ENCODE data around the gene ARHGEF11. TPM values are rescaled to one million over a fixed set of nuclear protein-coding genes. Genes with fewer than 3 reads are reported as not detected.

Gene ARHGEF11
- total and polyA plus RNA-seq, 2 donors (not counting 1 experiment from before 2014, with no cell fraction given) = 1.0 to 4.6 TPM

DNA sequence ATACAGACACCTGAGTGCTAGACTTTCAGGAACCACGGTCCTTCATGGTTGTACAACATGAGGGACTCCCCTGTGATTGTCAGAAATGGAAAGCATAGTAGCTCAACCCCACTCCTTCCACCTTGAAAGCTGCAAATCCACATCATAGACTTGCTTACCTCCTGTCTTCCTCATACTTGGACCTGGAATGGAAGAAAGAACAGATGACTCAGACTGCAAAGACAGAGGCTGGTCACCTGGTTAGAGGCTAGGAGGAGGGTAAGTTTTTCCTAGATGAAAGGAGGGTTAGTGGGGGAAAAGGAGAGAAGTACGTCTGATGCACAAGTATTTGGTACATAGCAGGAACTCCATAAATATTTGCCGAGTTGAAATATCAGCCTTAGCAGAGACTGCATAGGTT, 87.9 kb downstream of the ARHGEF11 start:
- Histone ChIP-seq H3K27ac (ENCODE audit: low read length in 2 of 2) (no peak overlapping the region), H2AFZ (ENCODE audit: insufficient read depth, low read depth, low read length, poor library complexity, severe bottlenecking) (no peak overlapping the region), H3K79me2 (ENCODE audit: control insufficient read depth, insufficient read depth, low read length) (no peaks in the 10 kb centered on the region), H4K20me1 (ENCODE audit: control insufficient read depth, insufficient read depth, low read length, poor library complexity, severe bottlenecking) (no peaks in the 10 kb centered on the region), H3K4me1 (ENCODE audit: control insufficient read depth in 2 of 2, insufficient read depth in 2 of 2, low read length in 2 of 2) (peaks cover 3 to 5% of the 10 kb centered on the region in 2 donors), H3K27me3 (replicated peaks in 1 of 4; ENCODE audit: control extremely low read depth in 1 of 4, control insufficient read depth in 3 of 4, insufficient read depth in 4 of 4, low read length in 3 of 4) (no peaks in the 10 kb centered on the region), H3K9me3 (ENCODE audit: control extremely low read depth in 1 of 3, control insufficient read depth in 2 of 3, insufficient read depth in 1 of 3, low read length in 2 of 3) (peaks cover 0 to 5% (median 5%) of the 10 kb centered on the region in 3 donors), H3K36me3 (replicated peaks in 1 of 2; ENCODE audit: control extremely low read depth in 1 of 2, control insufficient read depth in 1 of 2, extremely low read depth in 1 of 2, insufficient read depth in 2 of 2, low read length in 1 of 2) (peaks cover 0 to 3% of the 10 kb centered on the region in 2 experiments), H3K4me2 (replicated peaks; ENCODE audit: low read depth, low read length, poor library complexity, severe bottlenecking) (no peak overlapping the region), H3K4me3 (ENCODE audit: control extremely low read depth in 1 of 5, extremely low read depth in 1 of 5, insufficient read depth in 1 of 5, low read depth in 2 of 5, low read length in 4 of 5) (no peak overlapping the region), H3K9ac (ENCODE audit: low read length) (no peak overlapping the region)
- Mint-ChIP-seq H3K9me3 (ENCODE audit: insufficient read depth) (no peaks in the 10 kb centered on the region), H3K27ac (no peak overlapping the region), H3K27me3 (no peaks in the 10 kb centered on the region), H3K4me3 (no peak overlapping the region), H3K4me1 (peaks cover 12% of the 10 kb centered on the region)
- ATAC-seq (ENCODE audit: low read depth) (no peak), DNase-seq (no peak)
- TF ChIP-seq, protein P1, sequence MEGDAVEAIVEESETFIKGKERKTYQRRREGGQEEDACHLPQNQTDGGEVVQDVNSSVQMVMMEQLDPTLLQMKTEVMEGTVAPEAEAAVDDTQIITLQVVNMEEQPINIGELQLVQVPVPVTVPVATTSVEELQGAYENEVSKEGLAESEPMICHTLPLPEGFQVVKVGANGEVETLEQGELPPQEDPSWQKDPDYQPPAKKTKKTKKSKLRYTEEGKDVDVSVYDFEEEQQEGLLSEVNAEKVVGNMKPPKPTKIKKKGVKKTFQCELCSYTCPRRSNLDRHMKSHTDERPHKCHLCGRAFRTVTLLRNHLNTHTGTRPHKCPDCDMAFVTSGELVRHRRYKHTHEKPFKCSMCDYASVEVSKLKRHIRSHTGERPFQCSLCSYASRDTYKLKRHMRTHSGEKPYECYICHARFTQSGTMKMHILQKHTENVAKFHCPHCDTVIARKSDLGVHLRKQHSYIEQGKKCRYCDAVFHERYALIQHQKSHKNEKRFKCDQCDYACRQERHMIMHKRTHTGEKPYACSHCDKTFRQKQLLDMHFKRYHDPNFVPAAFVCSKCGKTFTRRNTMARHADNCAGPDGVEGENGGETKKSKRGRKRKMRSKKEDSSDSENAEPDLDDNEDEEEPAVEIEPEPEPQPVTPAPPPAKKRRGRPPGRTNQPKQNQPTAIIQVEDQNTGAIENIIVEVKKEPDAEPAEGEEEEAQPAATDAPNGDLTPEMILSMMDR (IDR thresholded peaks at IDR 0.05) = no peak
- TF ChIP-seq EZH2 (IDR thresholded peaks at IDR 0.05; ENCODE audit: borderline replicate concordance, insufficient read depth, low read depth, low read length, poor library complexity, severe bottlenecking) = no peak
- 94% methylated on average over 3 of the region's 3 CpGs for WGBS (ENCODE audit: insufficient coverage)
- intact Hi-C loops (cut with micrococcal nuclease) = no loop called here
- POLR2A ChIA-PET = no interaction called here
- CTCF ChIA-PET = no interaction called here

DNA sequence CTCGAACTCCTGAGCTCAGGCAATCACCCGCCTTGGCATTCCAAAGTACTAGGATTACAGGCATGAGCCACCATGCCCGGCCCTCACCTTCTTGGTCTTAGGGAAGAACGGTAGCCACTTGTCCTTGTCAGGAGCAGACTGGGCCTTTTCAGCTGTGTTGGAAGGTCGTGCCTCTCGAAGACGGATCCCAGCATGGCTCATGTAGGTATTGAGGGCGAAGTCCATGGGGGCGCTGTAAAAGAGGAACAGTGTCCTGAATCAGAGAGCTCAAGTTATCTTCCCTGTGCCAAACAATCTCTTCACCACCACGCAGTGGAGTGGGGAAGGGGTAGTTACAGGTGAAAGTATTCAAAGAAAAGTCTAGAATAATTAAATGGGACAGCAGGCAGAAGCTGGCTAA, 89.2 kb downstream of the ARHGEF11 start:
- POLR2A ChIA-PET = no interaction called here

More for the DNA sequence above, 89.2 kb downstream of the ARHGEF11 start:
- CTCF ChIA-PET = no interaction called here
- Histone ChIP-seq H3K27me3 (replicated peaks in 1 of 4; ENCODE audit: control extremely low read depth in 1 of 4, control insufficient read depth in 3 of 4, insufficient read depth in 4 of 4, low read length in 3 of 4) (no peaks in the 10 kb centered on the region), H3K4me3 (ENCODE audit: control extremely low read depth in 1 of 5, extremely low read depth in 1 of 5, insufficient read depth in 1 of 5, low read depth in 2 of 5, low read length in 4 of 5) (no peak overlapping the region), H4K20me1 (ENCODE audit: control insufficient read depth, insufficient read depth, low read length, poor library complexity, severe bottlenecking) (no peaks in the 10 kb centered on the region), H3K79me2 (ENCODE audit: control insufficient read depth, insufficient read depth, low read length) (no peaks in the 10 kb centered on the region), H3K4me1 (ENCODE audit: control insufficient read depth in 2 of 2, insufficient read depth in 2 of 2, low read length in 2 of 2) (peaks cover 3 to 5% of the 10 kb centered on the region in 2 donors), H3K27ac (ENCODE audit: low read length in 2 of 2) (no peak overlapping the region), H3K9ac (ENCODE audit: low read length) (no peak overlapping the region), H3K4me2 (replicated peaks; ENCODE audit: low read depth, low read length, poor library complexity, severe bottlenecking) (no peak overlapping the region), H3K9me3 (ENCODE audit: control extremely low read depth in 1 of 3, control insufficient read depth in 2 of 3, insufficient read depth in 1 of 3, low read length in 2 of 3) (no peaks in the 10 kb centered on the region), H3K36me3 (replicated peaks in 1 of 2; ENCODE audit: control extremely low read depth in 1 of 2, control insufficient read depth in 1 of 2, extremely low read depth in 1 of 2, insufficient read depth in 2 of 2, low read length in 1 of 2) (peaks cover 0 to 3% of the 10 kb centered on the region in 2 experiments), H2AFZ (ENCODE audit: insufficient read depth, low read depth, low read length, poor library complexity, severe bottlenecking) (no peak overlapping the region)
- TF ChIP-seq, protein P1 (IDR thresholded peaks at IDR 0.05) = no peak
- TF ChIP-seq EZH2 (IDR thresholded peaks at IDR 0.05; ENCODE audit: borderline replicate concordance, insufficient read depth, low read depth, low read length, poor library complexity, severe bottlenecking) = no peak
- ATAC-seq (ENCODE audit: low read depth) = no peak
- intact Hi-C loops (cut with micrococcal nuclease) = no loop called here
- no peak for DNase-seq
- H3K27ac Mint-ChIP-seq = no peak overlapping the region
- H3K9me3 Mint-ChIP-seq (ENCODE audit: insufficient read depth) = no peaks in the 10 kb centered on the region
- no peaks in the 10 kb centered on the region for H3K27me3 Mint-ChIP-seq
- H3K4me1 Mint-ChIP-seq = peaks cover 8% of the 10 kb centered on the region
- 86% methylated on average over 7 of the region's 10 CpGs for WGBS (ENCODE audit: insufficient coverage)
- H3K4me3 Mint-ChIP-seq = no peak overlapping the region

All from B cell (primary cell).